ENCODE results near the gene C19orf67. TPM values are rescaled to one million over a fixed set of nuclear protein-coding genes. Genes with fewer than 3 reads are reported as not detected.

The C19orf67 gene
- total RNA-seq, 1 experiment from 2014 or later = 0.39 TPM

DNA sequence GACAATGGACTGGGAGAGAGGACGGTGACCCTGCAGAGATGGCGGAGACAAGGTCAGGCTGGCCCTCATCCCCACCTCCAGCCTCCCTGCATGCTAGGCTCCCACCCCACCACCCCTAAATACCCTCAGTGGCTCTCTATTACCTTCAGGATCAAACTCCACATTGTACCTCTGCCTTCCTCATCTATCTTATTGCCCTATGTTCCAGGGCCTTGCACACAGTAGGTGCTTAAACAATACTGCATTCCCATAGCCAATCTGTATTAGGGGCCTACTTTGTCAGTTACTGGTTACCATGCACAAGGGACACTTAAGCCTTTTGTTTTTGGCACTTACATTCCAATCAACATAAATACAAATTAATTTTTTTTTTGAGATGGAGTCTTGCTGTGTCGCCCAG is 30.2 kb downstream of the C19orf67 start:
- Histone ChIP-seq H3K56ac (ENCODE audit: insufficient read length, low read depth, low read length) (no peak overlapping the region), H3K14ac (ENCODE audit: insufficient read depth, low read length) (no peak overlapping the region), H2AK5ac (ENCODE audit: insufficient read length, low read length) (no peak overlapping the region), H3K79me1 (ENCODE audit: insufficient read depth, low read depth, low read length, poor library complexity, severe bottlenecking) (no peaks in the 10 kb centered on the region), H2BK12ac (ENCODE audit: insufficient read length, low read depth, low read length) (no peak overlapping the region), H3K27ac (ENCODE audit: insufficient read length, low read depth, low read length) (no peak overlapping the region), H2BK120ac (ENCODE audit: low read depth, low read length, poor library complexity, severe bottlenecking) (no peak overlapping the region), H4K91ac (ENCODE audit: insufficient read length, low read depth, low read length) (no peak overlapping the region), H4K5ac (ENCODE audit: insufficient read length, low read depth, low read length) (no peak overlapping the region), H3K9ac (ENCODE audit: extremely low read depth, insufficient read length, low read length) (no peak overlapping the region), H3K18ac (ENCODE audit: insufficient read length, low read depth, low read length) (no peak overlapping the region), H4K8ac (replicated peaks; ENCODE audit: insufficient read length, low read depth, low read length) (no peak overlapping the region), H3K4ac (ENCODE audit: low read depth, low read length) (no peak overlapping the region), H3T11ph (ENCODE audit: low read length) (no peak overlapping the region), H3K27me3 (ENCODE audit: insufficient read depth, low read length) (peaks cover 8% of the 10 kb centered on the region), H3K4me2 (ENCODE audit: insufficient read depth, insufficient read length, low read length) (no peak overlapping the region), H4K20me1 (ENCODE audit: control insufficient read depth, insufficient read depth, insufficient read length) (no peaks in the 10 kb centered on the region), H3K79me2 (ENCODE audit: insufficient read depth, low read length) (no peaks in the 10 kb centered on the region), H2BK20ac (ENCODE audit: low read depth, low read length, poor library complexity, severe bottlenecking) (no peak overlapping the region), H2BK15ac (ENCODE audit: low read depth, low read length) (no peak overlapping the region), H2BK5ac (ENCODE audit: insufficient read length, low read length) (no peak overlapping the region), H3K23me2 (ENCODE audit: insufficient read length, low read depth, low read length, poor library complexity, severe bottlenecking) (peaks cover 6% of the 10 kb centered on the region), H3K4me1 (ENCODE audit: insufficient read depth, low read length) (no peaks in the 10 kb centered on the region; the same call in 1 of the 2 replicates), H3K23ac (ENCODE audit: insufficient read length, low read depth, low read length) (no peak overlapping the region), H2AFZ (ENCODE audit: low read length) (no peak overlapping the region), H3K9me3 (ENCODE audit: control insufficient read depth, low read depth, low read length) (no peaks in the 10 kb centered on the region)
- H3K27me3 Mint-ChIP-seq (ENCODE audit: low read depth) = peaks cover 37% of the 10 kb centered on the region
- TF ChIP-seq, protein P1, sequence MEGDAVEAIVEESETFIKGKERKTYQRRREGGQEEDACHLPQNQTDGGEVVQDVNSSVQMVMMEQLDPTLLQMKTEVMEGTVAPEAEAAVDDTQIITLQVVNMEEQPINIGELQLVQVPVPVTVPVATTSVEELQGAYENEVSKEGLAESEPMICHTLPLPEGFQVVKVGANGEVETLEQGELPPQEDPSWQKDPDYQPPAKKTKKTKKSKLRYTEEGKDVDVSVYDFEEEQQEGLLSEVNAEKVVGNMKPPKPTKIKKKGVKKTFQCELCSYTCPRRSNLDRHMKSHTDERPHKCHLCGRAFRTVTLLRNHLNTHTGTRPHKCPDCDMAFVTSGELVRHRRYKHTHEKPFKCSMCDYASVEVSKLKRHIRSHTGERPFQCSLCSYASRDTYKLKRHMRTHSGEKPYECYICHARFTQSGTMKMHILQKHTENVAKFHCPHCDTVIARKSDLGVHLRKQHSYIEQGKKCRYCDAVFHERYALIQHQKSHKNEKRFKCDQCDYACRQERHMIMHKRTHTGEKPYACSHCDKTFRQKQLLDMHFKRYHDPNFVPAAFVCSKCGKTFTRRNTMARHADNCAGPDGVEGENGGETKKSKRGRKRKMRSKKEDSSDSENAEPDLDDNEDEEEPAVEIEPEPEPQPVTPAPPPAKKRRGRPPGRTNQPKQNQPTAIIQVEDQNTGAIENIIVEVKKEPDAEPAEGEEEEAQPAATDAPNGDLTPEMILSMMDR (conservative IDR thresholded peaks at IDR 0.05) = no peak
- H3K36me3 Mint-ChIP-seq (ENCODE audit: insufficient read depth in 1 of 3, low read depth in 3 of 3) = peaks cover 12 to 18% (median 15%) of the 10 kb centered on the region in 3 experiments
- H3K4me3 Mint-ChIP-seq = no peak overlapping the region
- no CpG with 5 or more reads among the region's 3 CpGs for WGBS (ENCODE audit: extremely low coverage, insufficient read length, low lambda C conversion rate)
- DNase-seq = no peak
- peaks cover 9 to 18% of the 10 kb centered on the region in 2 experiments for H3K4me1 Mint-ChIP-seq
- H3K27ac Mint-ChIP-seq = no peak overlapping the region; a peak in 1 of 7 replicates
- H3K9me3 Mint-ChIP-seq = no peaks in the 10 kb centered on the region; a peak in 2 of 5 replicates

Measured in H9 (cell line).